Natural killer cell (primary cell): ENCODE measurements around the gene TBATA. TPM values are rescaled to one million over a fixed set of nuclear protein-coding genes. Genes with fewer than 3 reads are reported as not detected.

Experiments
- total RNA-seq, 4 donors: library from RNA; stranded (reverse); fragments of 120-200 nt in 1 of 4; gene quantifications; one replicate each; pipeline versions ENCODE4 v1.2.3 to v1.2.4, GENCODE V29; 2013 to 2022

The TBATA gene
- total RNA-seq, 3 donors from 2014 or later (not counting 1 experiment from before 2014, with no cell fraction given), result 0.16 TPM; not detected in 2

Other genes with a start within 250 kb of the TBATA start
- gene PRF1, start 182.6 kb downstream of the TBATA start, total RNA-seq, result 1,000 to 10,000 TPM; 1,641 to 2,133 (median 1,982) TPM
- gene ADAMTS14, start 112.9 kb downstream of the TBATA start, total RNA-seq, result 1 to 10 TPM in 2 of 3 donors, under 1 TPM in 1; 0.70 to 1.5 (median 1.1) TPM
- gene SGPL1, start 30.6 kb upstream of the TBATA start, total RNA-seq, result 10 to 100 TPM; 33.7 to 48.4 (median 47.8) TPM
- 10 to 100 TPM in 2 of 3 donors, 1 to 10 TPM in 1; 7.2 to 15.3 (median 10.4) TPM for gene PCBD1, start 103.2 kb upstream of the TBATA start, total RNA-seq